Measurements from ENCODE around the gene COL11A2. TPM values are rescaled to one million over a fixed set of nuclear protein-coding genes. Genes with fewer than 3 reads are reported as not detected.

Gene COL11A2
- total RNA-seq, 1 donor from 2014 or later: 0.25 TPM

- TF ChIP-seq POLR2AphosphoS5 (IDR thresholded peaks at IDR 0.05; ENCODE audit: insufficient read depth in 1 of 2, low read depth in 1 of 2): no peak
- TF ChIP-seq CTCF (IDR thresholded peaks at IDR 0.05): no peak
- no peak for TF ChIP-seq POLR2A (IDR thresholded peaks at IDR 0.05)
- H3K27me3 ChIP-seq: no peaks in the 10 kb centered on the region
- H3K36me3 ChIP-seq: no peaks in the 10 kb centered on the region
- DNase-seq (ENCODE audit: extremely low spot score in 2 of 2): no peak
- H3K27ac ChIP-seq: no peak overlapping the region
- no peaks in the 10 kb centered on the region for H3K4me1 ChIP-seq
- no peak overlapping the region for H3K4me3 ChIP-seq
- no peaks in the 10 kb centered on the region for H3K9me3 ChIP-seq
- intact Hi-C loops (cut with DNase I): loop anchor here (10.0 kb wide), 1 partner anchor 284 kb away; no protein-coding TSS in a partner anchor
Measured at GRCh38 chr6:33168639-33169038, 23.6 kb downstream of the COL11A2 start.

- no peaks in the 10 kb centered on the region for H3K9me3 ChIP-seq
- intact Hi-C loops (cut with DNase I): loop anchor here (10.0 kb wide), 1 partner anchor 283 kb away; no protein-coding TSS in a partner anchor
- TF ChIP-seq POLR2A (IDR thresholded peaks at IDR 0.05) (no peak), CTCF (IDR thresholded peaks at IDR 0.05) (no peak), POLR2AphosphoS5 (IDR thresholded peaks at IDR 0.05; ENCODE audit: insufficient read depth in 1 of 2, low read depth in 1 of 2) (no peak)
- DNase-seq (ENCODE audit: extremely low spot score in 2 of 2): no peak
- H3K4me1 ChIP-seq: no peaks in the 10 kb centered on the region
- no peak overlapping the region for H3K27ac ChIP-seq
- H3K4me3 ChIP-seq: no peak overlapping the region
- H3K36me3 ChIP-seq: no peaks in the 10 kb centered on the region
- no peaks in the 10 kb centered on the region for H3K27me3 ChIP-seq
Measured at GRCh38 chr6:33168284-33168601, 24.0 kb downstream of the COL11A2 start.

GRCh38 chr6:33167374-33168283 is 24.6 kb downstream of the COL11A2 start:
- DNase-seq (ENCODE audit: extremely low spot score in 2 of 2): no peak
- no peak for TF ChIP-seq POLR2A (IDR thresholded peaks at IDR 0.05)
- no peak for TF ChIP-seq CTCF (IDR thresholded peaks at IDR 0.05)
- Histone ChIP-seq H3K4me3 (no peak overlapping the region), H3K9me3 (no peaks in the 10 kb centered on the region), H3K36me3 (no peaks in the 10 kb centered on the region), H3K27me3 (no peaks in the 10 kb centered on the region), H3K27ac (no peak overlapping the region), H3K4me1 (no peaks in the 10 kb centered on the region)
- intact Hi-C loops (cut with DNase I): loop anchor here (10.0 kb wide), 1 partner anchor 283 kb away; no protein-coding TSS in a partner anchor

- H3K27ac ChIP-seq: no peak overlapping the region
- no peak overlapping the region for H3K4me3 ChIP-seq
- intact Hi-C loops (cut with DNase I): loop anchor here (10.0 kb wide), 1 partner anchor 282 kb away; no protein-coding TSS in a partner anchor
- H3K9me3 ChIP-seq: no peaks in the 10 kb centered on the region
- DNase-seq (ENCODE audit: extremely low spot score in 2 of 2): no peak
- H3K4me1 ChIP-seq: peaks cover 5% of the 10 kb centered on the region
- TF ChIP-seq POLR2A (IDR thresholded peaks at IDR 0.05): no peak
- no peak for TF ChIP-seq CTCF (IDR thresholded peaks at IDR 0.05)
- no peak for TF ChIP-seq POLR2AphosphoS5 (IDR thresholded peaks at IDR 0.05; ENCODE audit: insufficient read depth in 1 of 2, low read depth in 1 of 2)
- H3K36me3 ChIP-seq: no peaks in the 10 kb centered on the region
- no peaks in the 10 kb centered on the region for H3K27me3 ChIP-seq
Measured at GRCh38 chr6:33166811-33167210, 25.5 kb downstream of the COL11A2 start.

GRCh38 chr6:33166363-33166762 is 25.9 kb downstream of the COL11A2 start:
- intact Hi-C loops (cut with DNase I): loop anchor here (10.0 kb wide), 1 partner anchor 282 kb away; no protein-coding TSS in a partner anchor
- no peak for TF ChIP-seq POLR2A (IDR thresholded peaks at IDR 0.05)
- TF ChIP-seq CTCF (IDR thresholded peaks at IDR 0.05): no peak
- TF ChIP-seq POLR2AphosphoS5 (IDR thresholded peaks at IDR 0.05; ENCODE audit: insufficient read depth in 1 of 2, low read depth in 1 of 2): no peak
- Histone ChIP-seq H3K4me3 (no peak overlapping the region), H3K27ac (no peak overlapping the region), H3K4me1 (peaks cover 10% of the 10 kb centered on the region), H3K9me3 (no peaks in the 10 kb centered on the region), H3K27me3 (no peaks in the 10 kb centered on the region), H3K36me3 (no peaks in the 10 kb centered on the region)
- DNase-seq (ENCODE audit: extremely low spot score in 2 of 2): no peak

Data from vagina (tissue), 2 donors.